HCEC 1CT (cell line): Measurements from ENCODE around the gene TFAP2D.

Experiments used
- DNase-seq: peaks from one replicate; pipeline ENCODE4 v3.0.0-alpha.2; 2017

The TFAP2D gene

DNA sequence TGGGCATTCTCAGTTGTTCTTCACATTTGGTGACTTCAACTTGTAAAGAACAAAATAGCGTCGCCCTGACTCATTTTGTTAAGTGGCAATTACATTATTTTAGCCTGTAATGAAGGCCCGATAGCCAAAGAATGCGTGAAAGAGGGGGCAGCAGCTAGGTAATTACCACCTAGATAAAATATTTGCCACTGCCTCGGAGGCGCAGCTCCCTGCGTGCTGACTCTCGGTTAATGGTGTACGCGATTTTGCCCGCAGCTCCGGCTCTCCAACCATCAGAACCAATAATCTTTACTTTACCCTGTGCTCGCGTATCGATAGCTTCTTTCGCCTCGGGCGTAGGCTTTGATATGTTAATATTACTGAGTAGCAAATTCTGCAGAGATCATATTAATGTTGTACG is 8.7 kb downstream of the TFAP2D start:
- no peak for DNase-seq

GRCh38 chr6:50722829-50723554 is 9.7 kb downstream of the TFAP2D start:
- no peak for DNase-seq

- DNase-seq, result no peak
Measured at GRCh38 chr6:50724381-50725124, 11.2 kb downstream of the TFAP2D start.

GRCh38 chr6:50734488-50734887 is 21.2 kb downstream of the TFAP2D start:
- no peak for DNase-seq

DNA sequence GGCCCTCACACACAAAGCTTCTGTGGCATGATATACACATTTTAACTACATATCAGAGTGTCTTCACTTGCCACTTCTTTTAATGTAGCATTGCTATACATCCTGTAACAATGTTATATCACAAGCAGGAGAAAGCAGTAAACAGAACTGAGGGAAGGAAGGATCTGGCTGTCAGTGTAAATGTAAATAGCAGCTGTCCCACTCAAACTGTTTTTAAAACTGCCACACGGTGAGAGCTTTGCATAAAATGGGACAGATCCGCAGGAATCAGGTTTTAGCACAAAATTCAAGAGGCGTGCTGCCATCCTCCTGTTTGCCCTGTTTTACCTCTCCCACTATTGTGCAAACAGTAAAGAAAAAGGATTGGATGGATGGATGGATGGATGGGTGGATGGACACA is 28.8 kb downstream of the TFAP2D start:
- DNase-seq, result no peak

GRCh38 chr6:50744976-50745375 is 31.6 kb downstream of the TFAP2D start:
- DNase-seq, result no peak

DNA sequence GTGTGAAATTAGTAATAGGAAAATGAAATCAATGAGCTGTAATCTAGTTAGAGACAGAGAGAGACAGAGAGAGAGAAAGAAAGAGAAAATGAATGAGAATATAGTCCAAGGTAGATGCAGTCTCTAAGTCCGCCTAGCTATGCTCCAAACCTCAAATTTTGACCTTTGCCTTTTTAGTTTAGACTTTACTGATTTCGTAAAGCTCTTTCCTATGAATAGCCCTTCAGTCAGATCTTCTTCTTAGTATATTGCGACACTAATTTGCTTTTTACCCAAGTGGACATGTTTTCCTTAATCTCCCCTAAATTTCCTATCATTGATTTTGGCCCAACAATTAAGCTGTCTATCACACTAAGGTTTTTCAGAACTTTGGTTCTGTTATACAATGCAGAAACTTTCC is 49.5 kb downstream of the TFAP2D start:
- no peak for DNase-seq

GRCh38 chr6:50778696-50779095 is 65.4 kb downstream of the TFAP2D start:
- DNase-seq, result no peak

DNA sequence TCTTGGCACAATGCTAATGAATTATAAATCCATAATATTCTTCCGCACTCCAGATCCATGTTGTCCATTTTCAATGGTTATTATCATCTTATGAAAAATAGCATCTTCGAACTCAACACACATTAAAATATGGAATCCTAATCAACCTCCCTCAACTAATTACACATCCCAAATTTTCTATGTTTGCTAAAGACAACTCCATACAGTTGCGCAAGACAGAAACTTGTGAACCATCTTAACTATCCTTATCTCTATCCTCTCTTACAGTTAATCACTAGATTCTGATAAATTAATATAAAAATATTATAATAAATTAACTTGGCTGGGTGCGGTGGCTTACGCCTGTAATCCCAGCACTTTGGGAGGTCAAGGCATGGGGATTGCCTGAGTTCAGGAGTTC is 67.1 kb downstream of the TFAP2D start:
- DNase-seq, result no peak

DNA sequence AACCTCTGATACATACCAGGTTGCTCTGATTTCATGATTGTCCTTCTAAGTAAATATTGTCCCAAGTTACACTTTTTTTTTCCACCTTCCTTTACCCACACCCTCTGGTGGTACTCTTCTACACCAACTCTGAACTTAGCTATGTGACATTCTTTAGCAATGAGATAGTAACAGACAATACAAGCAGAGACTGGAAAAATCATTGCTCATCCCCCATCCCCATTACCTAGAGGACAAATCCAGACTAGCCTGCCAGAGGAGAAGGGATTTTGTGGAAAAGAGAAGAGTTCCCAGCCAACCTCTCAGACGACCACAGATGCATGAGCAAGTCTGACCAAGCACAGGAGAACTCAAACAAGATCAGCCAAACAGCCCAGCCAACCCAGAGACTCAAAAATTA is 72.6 kb downstream of the TFAP2D start:
- no peak for DNase-seq

DNA sequence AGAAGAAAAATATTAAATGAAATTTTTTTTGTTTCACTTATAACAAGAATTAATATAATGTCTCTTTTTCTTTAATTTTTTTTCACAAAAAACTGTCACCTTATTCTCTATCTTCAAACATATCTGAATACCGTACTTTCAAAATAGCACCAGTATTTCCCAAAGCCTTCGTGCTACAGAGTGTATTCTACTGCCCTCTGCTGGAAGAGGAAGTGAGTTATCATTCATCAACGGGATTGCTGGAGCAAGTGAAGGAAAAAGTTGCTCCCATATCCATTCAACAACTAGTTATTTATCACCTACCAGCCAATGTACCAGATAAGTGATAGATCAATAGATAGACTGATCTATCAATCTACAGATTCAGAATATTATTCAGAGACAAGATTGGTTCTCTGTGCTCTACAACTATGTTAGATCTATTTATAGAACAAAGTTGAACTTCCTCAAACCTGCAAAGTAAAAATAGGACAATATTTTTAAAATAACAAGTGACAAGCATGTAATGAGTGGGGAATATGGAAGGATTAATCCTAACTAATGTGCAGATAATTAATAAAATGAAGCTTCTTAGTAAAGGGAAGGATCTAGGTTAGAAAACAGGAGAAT is 78.7 kb downstream of the TFAP2D start:
- DNase-seq, result peak; percentile 21

DNA sequence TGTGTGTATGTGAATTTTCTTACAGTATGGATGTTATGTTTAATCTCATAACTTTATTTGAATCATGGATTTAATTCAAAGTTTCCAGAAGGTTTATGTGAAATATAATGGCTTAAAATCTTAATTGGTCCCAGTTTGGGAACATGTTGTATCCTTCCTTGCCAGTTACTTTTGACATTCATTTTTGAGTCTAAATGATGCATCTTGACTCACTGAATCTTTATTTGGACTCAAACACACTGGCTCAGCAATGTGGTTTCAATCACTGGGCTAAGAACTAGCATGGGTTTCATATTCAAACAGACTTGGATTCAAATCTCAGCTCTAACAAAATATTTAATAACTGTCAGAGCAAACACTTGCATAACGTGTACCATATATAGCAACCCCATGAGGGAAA is 79.4 kb downstream of the TFAP2D start:
- no peak for DNase-seq

DNA sequence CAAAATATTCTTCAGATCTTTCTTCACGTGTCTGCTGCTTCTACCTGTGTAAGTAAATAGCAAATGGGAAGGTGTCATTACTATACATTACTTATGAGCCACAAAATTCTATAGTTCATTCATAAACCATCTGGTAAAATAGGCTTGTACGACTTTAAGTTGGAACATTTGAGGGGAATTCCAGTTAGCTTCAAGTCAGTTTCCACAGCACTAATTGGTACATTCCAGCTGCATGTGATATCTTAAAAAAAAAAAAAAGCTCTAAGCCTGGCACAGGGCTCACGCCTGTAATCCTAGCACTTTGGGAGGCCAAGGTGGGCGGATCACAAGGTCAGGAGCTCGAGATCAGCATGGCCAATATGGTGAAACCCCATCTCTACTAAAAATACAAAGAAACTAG is 82.2 kb downstream of the TFAP2D start:
- DNase-seq, result no peak

DNA sequence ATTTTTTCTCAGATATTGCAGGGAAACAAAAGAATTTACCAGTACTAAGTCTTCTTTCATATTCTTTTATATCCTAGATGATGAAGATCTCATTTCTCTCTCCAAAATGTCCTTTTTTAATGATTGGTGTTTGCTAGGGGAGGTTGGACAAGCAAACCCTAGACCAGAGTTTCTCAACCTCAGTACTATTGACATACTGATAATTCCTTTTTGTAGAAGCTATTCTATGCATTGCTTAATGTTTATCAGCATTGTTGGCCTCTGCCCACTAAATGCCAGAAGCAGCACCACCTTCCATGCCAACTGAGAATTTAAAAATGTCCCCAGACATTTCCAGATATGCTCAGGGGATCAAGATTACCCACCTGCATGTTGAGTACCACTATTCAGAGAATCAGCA is 91.0 kb downstream of the TFAP2D start:
- DNase-seq, result no peak

DNA sequence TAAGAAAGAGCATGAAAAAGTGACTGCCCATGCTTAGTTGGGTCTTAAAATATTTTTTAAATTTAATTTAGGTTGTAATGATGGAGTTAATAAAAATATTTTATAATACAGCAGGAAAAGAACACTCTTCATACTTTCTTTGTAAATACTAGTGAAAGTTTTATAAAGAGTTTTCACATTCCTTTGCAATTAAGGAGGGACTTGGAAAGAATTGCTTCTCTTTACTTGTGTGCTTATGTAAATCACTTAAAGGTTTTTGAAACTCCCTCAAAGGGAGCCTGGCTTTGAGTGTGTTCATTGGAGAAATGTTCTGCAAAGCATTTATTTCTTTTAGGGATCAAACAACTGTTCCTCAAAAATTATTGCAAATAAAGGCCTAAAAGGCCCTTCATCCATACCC is 93.7 kb downstream of the TFAP2D start:
- DNase-seq, result no peak

DNA sequence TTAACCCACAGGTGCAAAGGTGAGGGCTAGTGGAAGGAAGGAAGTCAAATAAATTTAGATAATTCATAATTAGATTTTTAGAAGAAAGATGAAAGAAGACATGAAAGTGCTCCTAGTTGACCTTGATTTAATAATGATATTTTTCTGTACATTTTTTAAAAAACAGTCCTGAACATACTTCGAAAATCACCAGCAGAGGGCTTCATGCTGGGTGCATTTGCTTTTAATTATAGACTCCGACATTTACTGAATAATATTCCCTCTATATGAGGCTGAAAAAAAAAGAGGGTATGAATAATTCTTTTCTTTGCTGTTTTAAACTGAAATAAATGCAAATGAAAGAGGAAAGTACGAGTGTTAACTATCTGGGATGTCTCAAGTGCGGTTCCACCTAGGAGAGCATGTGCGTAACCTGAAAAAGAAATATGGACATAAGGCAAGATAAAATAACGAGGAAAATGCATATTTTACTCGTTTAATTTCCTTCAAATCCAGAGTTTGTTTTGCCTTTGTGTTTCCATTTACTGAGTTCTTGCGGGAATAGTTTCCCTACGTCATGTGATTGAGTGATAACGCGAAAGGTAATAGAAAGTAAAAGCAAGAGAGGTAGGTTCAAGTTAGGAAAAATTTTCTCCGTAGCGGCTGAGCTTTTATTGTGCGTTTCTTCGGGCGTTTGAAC is 102.2 kb downstream of the TFAP2D start:
- no peak for DNase-seq

GRCh38 chr6:50816115-50816675 is 102.9 kb downstream of the TFAP2D start:
- DNase-seq, result peak; percentile 44

DNA sequence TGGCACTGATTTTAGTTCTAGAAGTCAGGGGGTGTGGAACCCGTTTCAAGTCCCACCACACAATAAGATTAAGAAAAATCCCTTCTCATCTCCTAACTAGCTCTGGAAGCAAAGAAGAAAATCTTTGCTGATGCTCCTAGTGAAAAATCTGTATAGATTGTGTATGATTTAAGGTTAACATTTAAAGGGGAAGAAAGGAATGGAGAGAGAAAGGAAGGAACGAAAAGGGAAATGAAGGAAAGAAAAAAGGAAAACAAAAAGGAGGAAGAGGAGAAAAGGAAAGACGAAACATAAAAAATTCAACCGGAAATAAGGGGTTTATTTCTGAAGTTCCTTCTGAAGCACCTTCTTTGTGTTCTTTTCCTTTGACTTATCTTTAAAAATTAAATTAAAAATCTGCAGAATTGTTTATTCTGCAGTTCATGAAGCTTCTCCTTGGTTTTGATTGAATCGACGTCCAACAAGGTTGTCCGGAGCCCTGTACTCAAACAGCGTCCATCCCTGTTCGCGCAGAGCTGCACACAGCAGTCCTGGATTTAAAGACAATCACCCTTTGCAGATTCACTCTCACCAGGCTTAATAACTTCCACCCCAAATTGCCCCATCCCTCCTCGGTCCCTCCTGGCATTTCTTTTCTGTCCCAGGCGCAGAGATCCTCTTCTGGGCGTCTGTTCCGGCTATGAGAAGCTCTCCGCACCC is 103.8 kb downstream of the TFAP2D start:
- DNase-seq, result no peak

- DNase-seq, result no peak
Measured at GRCh38 chr6:50817646-50817950, 104.3 kb downstream of the TFAP2D start.

- no peak for DNase-seq
Measured at GRCh38 chr6:50818020-50818419, 104.7 kb downstream of the TFAP2D start.

DNA sequence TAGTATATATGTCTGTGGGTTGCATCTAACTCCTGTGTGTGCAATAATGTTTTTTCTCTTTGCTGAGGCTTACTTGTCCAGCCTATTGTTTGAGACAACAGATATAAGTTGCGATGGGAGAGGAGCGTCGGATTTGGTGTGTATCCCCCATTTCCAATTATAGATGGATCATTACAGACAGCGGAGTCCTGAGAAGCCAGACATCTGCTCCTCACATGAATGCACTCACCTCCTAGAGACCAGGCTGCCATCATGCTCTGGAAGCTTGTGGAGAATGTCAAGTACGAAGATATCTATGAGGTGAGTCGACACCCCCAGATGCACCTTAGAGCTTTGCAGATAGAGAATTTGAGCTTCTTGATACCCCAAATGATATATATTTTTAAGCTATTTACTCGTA is 105.3 kb downstream of the TFAP2D start, which contains the start of gene TFAP2B:
Gene TFAP2B, plus strand, starts transcription at position 199 of the 400 bp plus-strand sequence. Its CDS starts 21 bp downstream, at position 220.
- DNase-seq, result no peak

GRCh38 chr6:50819466-50819903 is 106.2 kb downstream of the TFAP2D start:
- DNase-seq, result no peak
